GM18951 (cell line): ENCODE measurements around the gene NDST3.
A peak's percentile ranks its signal among the peaks of the same experiment; 100 is the strongest.
"Not testable (repeated sequence)": the region's sequence is repeated elsewhere in the genome, so short reads cannot be mapped to it uniquely, and the experiment has no call there.

ENCODE experiments used
- POLR2A ChIP-seq: IDR thresholded peaks from 4 replicates; pipeline ENCODE4 v1.6.1; 2011; ENCODE audit warnings: mild to moderate bottlenecking; ENCODE audit not compliant: insufficient read length, insufficient read depth; ENCODE audit errors: extremely low read depth
- in situ Hi-C: fragments of 300-500 bp; cut with MboI; formaldehyde crosslinking; loops from one replicate; pipeline ENCODE4 v1.12.0; 2022; ENCODE audit warnings: low sequenced_read_pairs, mixed read lengths, inconsistent platforms; ENCODE audit not compliant: unreplicated experiment

Gene NDST3

GRCh38 chr4:118279328-118279727 is 245.0 kb downstream of the NDST3 start:
- in situ Hi-C loops: no loop called here
- no peak for TF ChIP-seq POLR2A

GRCh38 chr4:118279920-118280432 is 245.7 kb downstream of the NDST3 start:
- TF ChIP-seq POLR2A: no peak
- in situ Hi-C loops: no loop called here

GRCh38 chr4:118280501-118281218 is 246.4 kb downstream of the NDST3 start:
- TF ChIP-seq POLR2A: peak; percentile 45
- in situ Hi-C loops: no loop called here

- TF ChIP-seq POLR2A: peak; percentile 61
- in situ Hi-C loops: no loop called here
These were observed 247.5 kb downstream of the NDST3 start for GRCh38 chr4:118281611-118282442.

GRCh38 chr4:118282692-118283091 is 248.4 kb downstream of the NDST3 start:
- in situ Hi-C loops: no loop called here
- no peak for TF ChIP-seq POLR2A

- no peak for TF ChIP-seq POLR2A
These were observed 249.9 kb downstream of the NDST3 start for GRCh38 chr4:118284169-118284568.

GRCh38 chr4:118285931-118286330 is 251.6 kb downstream of the NDST3 start:
- in situ Hi-C loops: no loop called here
- TF ChIP-seq POLR2A: no peak

More at GRCh38 chr4:118284169-118284568, 249.9 kb downstream of the NDST3 start:
- in situ Hi-C loops: no loop called here

- in situ Hi-C loops: no loop called here
- no peak for TF ChIP-seq POLR2A
These were observed 252.4 kb downstream of the NDST3 start for GRCh38 chr4:118286685-118287084.

- in situ Hi-C loops: no loop called here
- TF ChIP-seq POLR2A: no peak
These were observed 253.6 kb downstream of the NDST3 start for GRCh38 chr4:118287711-118288451.

GRCh38 chr4:118289794-118290193 is 255.5 kb downstream of the NDST3 start:
- TF ChIP-seq POLR2A: no peak
- in situ Hi-C loops: no loop called here

- no peak for TF ChIP-seq POLR2A
- in situ Hi-C loops: no loop called here
These were observed 256.7 kb downstream of the NDST3 start for GRCh38 chr4:118290951-118291350.

GRCh38 chr4:118296729-118297128 is 262.4 kb downstream of the NDST3 start:
- in situ Hi-C loops: no loop called here
- TF ChIP-seq POLR2A: no peak

- in situ Hi-C loops: not testable (repeated sequence)
These were observed 265.3 kb downstream of the NDST3 start for GRCh38 chr4:118299619-118300018.
